BJ (cell line): ENCODE measurements around the gene NEO1. TPM values are rescaled to one million over a fixed set of nuclear protein-coding genes. Genes with fewer than 3 reads are reported as not detected.

Experiments
- CTCF ChIA-PET: fragments of 350-600 bp; formaldehyde crosslinking; extraction: SDS; loops from one replicate; lab custom pipeline; 2021; ENCODE audit warnings: antibody characterized with exemption, inconsistent platforms; lab: Yijun Ruan, JAX
- POLR2A ChIA-PET: fragments of 300-600 bp; sonication (Branson Sonifier 250); formaldehyde crosslinking; extraction: SDS; loops from one replicate; lab custom pipeline; 2021; ENCODE audit warnings: antibody characterized with exemption; lab: Charles Lee
- DNase-seq: peaks from one replicate; pipeline ENCODE4 v3.0.0-alpha.2; 2011; ENCODE audit warnings: low read depth
- H3K27me3 ChIP-seq: 2 replicates; pipeline ENCODE4 v1.6.0; 2011; ENCODE audit warnings: low read length; ENCODE audit not compliant: control insufficient read depth, insufficient read depth
- H3K36me3 ChIP-seq: 2 replicates; pipeline ENCODE4 v1.5.1; 2011; ENCODE audit warnings: low read length; ENCODE audit not compliant: control insufficient read depth, insufficient read depth
- H3K4me3 ChIP-seq: 2 replicates; pipeline ENCODE4 v1.5.1; 2011; ENCODE audit warnings: low read depth, mild to moderate bottlenecking, control low read depth, low read length
- CTCF ChIP-seq: IDR thresholded peaks from 2 replicates; pipeline ENCODE4 v1.5.1; 2011; ENCODE audit warnings: low read depth, mild to moderate bottlenecking, control low read depth, inconsistent platforms, low read length, moderate library complexity; ENCODE audit not compliant: insufficient read depth
- polyA plus RNA-seq: library from polyadenylated mRNA; depleted of rRNA; stranded (reverse); fragments of >200 nt; gene quantifications from 2 replicates; pipeline ENCODE4 v1.2.3, GENCODE V29; 2011
- small RNA-seq: library from RNA; depleted of rRNA; stranded (forward); fragments of <200 nt; gene quantifications from one replicate; pipeline ENCODE3, GENCODE V24; 2012; ENCODE audit warnings: low replicate concordance, low read depth; ENCODE audit not compliant: insufficient read length

Gene NEO1
- polyA plus RNA-seq, 1 experiment: 2.9 TPM

DNA sequence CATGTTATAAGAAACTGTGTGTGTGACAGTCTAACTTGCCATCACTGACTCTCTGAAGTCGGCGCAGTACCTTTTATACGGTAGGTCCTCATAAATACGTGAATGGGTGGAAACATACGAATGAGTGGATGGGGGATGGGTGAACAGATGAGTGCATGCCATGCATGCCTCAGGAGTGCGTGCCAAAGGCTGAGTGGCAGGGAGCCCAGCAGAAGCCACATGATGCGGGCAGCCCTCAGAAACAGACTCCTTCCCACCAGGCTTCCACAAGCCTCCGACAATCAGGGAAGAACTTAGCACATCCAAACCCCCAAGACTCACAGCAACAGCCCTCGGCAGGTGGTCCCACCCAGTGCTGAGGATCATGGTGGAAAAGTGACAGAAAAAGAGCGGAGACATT is 299.8 kb downstream of the NEO1 start:
- no peak for DNase-seq
- no peak for TF ChIP-seq CTCF
- no peaks in the 10 kb centered on the region; the same call in 1 of the 2 replicates for H3K27me3 ChIP-seq
- ChIA-PET POLR2A (no interaction called here), CTCF (no interaction called here)
- H3K36me3 ChIP-seq: no peaks in the 10 kb centered on the region
- H3K4me3 ChIP-seq: no peak overlapping the region

GRCh38 chr15:73353734-73354133 is 301.5 kb downstream of the NEO1 start:
- Histone ChIP-seq H3K27me3 (no peaks in the 10 kb centered on the region; the same call in none of the 2 replicates), H3K36me3 (no peaks in the 10 kb centered on the region), H3K4me3 (no peak overlapping the region)
- POLR2A ChIA-PET: no interaction called here
- CTCF ChIA-PET: no interaction called here
- no peak for DNase-seq
- no peak for TF ChIP-seq CTCF

- no peaks in the 10 kb centered on the region; the same call in none of the 2 replicates for H3K27me3 ChIP-seq
- CTCF ChIA-PET: no interaction called here
- H3K36me3 ChIP-seq: no peaks in the 10 kb centered on the region
- TF ChIP-seq CTCF: no peak
- no peak for DNase-seq
- POLR2A ChIA-PET: no interaction called here
- no peak overlapping the region for H3K4me3 ChIP-seq
Observed at GRCh38 chr15:73354241-73354640, 302.0 kb downstream of the NEO1 start.

Small RNA genes lying within 50 kb of the gene (small RNA-seq; reads per million reads assigned to genes)
- not detected for gene FKBP1AP2
